Kidney (tissue), 14 donors: ENCODE measurements around the gene ESRRG. TPM values are rescaled to one million over a fixed set of nuclear protein-coding genes. Genes with fewer than 3 reads are reported as not detected.

Experiments used
- DNase-seq, 5 donors: peaks; one replicate each; pipeline ENCODE4 v3.0.0-alpha.2; 2013 to 2020
- FAIRE-seq: peaks from 2 replicates; lab custom pipeline; 2012; peaks lifted over from hg19 to GRCh38; lab: Jason Lieb, UNC
- H3K27ac ChIP-seq, 2 donors: one replicate each; pipeline ENCODE4 v1.7.0; 2013; ENCODE audit warnings: low read depth in 2 of 2, low read length in 2 of 2, inconsistent platforms in 1 of 2
- H3K27me3 ChIP-seq: one replicate; pipeline ENCODE4 v1.7.1; 2013; ENCODE audit warnings: low read length, inconsistent platforms; ENCODE audit not compliant: control insufficient read depth, insufficient read depth
- H3K36me3 ChIP-seq, 3 donors: one replicate each; pipeline versions ENCODE4 v1.7.0 to v1.7.1; 2013; ENCODE audit warnings: low read length in 3 of 3, control low read depth in 1 of 3, inconsistent platforms in 1 of 3; ENCODE audit not compliant: insufficient read depth in 3 of 3, control insufficient read depth in 2 of 3
- H3K4me1 ChIP-seq, 3 donors: one replicate each; pipeline versions ENCODE4 v1.7.0 to v1.7.1; 2013; ENCODE audit warnings: low read length in 3 of 3, inconsistent platforms in 1 of 3, low read depth in 1 of 3; ENCODE audit not compliant: control insufficient read depth in 2 of 3, insufficient read depth in 2 of 3
- H3K4me3 ChIP-seq, 3 donors: one replicate each; pipeline versions ENCODE4 v1.7.0 to v1.8.1; 2013; ENCODE audit warnings: low read length in 3 of 3, control low read depth in 1 of 3, inconsistent platforms in 1 of 3
- H3K9ac ChIP-seq, 3 donors: one replicate each; pipeline versions ENCODE4 v1.7.0 to v1.7.1; 2013; ENCODE audit warnings: low read length in 3 of 3, control low read depth in 1 of 3, inconsistent platforms in 1 of 3
- H3K9me3 ChIP-seq, 3 donors: one replicate each; pipeline versions ENCODE4 v1.7.0 to v1.7.1; 2013; ENCODE audit warnings: low read length in 3 of 3, control low read depth in 1 of 3, inconsistent platforms in 1 of 3; ENCODE audit not compliant: control insufficient read depth in 2 of 3, insufficient read depth in 1 of 3
- CTCF ChIP-seq: IDR thresholded peaks from 3 replicates; pipeline ENCODE4 v1.5.1; 2012; ENCODE audit warnings: mild to moderate bottlenecking, moderate library complexity, borderline replicate concordance; ENCODE audit not compliant: insufficient read depth; ENCODE audit errors: extremely low read depth
- intact Hi-C: fragments of 100-400 bp; cut with DNase I; formaldehyde crosslinking; loops from one replicate; pipeline ENCODE4 v1.11.1; 2022
- polyA plus RNA-seq: library from polyadenylated mRNA; stranded (reverse); fragments of 350-450 nt; fragmentation: Illumina TruSeq; extraction: RNeasy Lipid Tissue Mini Kit (QIAGEN cat#74804); gene quantifications from one replicate; pipeline ENCODE4 v1.2.3, GENCODE V29; 2014; ENCODE audit warnings: low read depth, low replicate concordance; ENCODE audit not compliant: insufficient read depth
- total RNA-seq: library from RNA; stranded (reverse); fragmentation: NEBNext Ultra II Directional; extraction: Animal tissue kit (Norgen Biotek cat#: 25700); gene quantifications from one replicate; pipeline ENCODE4 v1.2.1, GENCODE V29; 2021
- donor health status: control.
- donor health status: control.
- donor health status: control.
- donor health status: control.
- donor health status: control.
- donor health status: DM: yes; HTN: yes; CAD: no.
- donor health status: Normal renal cell carcinoma (clear cell type).

The ESRRG gene
- total and polyA plus RNA-seq, 2 donors from 2014 or later, result 11.9 to 25.3 TPM

DNA sequence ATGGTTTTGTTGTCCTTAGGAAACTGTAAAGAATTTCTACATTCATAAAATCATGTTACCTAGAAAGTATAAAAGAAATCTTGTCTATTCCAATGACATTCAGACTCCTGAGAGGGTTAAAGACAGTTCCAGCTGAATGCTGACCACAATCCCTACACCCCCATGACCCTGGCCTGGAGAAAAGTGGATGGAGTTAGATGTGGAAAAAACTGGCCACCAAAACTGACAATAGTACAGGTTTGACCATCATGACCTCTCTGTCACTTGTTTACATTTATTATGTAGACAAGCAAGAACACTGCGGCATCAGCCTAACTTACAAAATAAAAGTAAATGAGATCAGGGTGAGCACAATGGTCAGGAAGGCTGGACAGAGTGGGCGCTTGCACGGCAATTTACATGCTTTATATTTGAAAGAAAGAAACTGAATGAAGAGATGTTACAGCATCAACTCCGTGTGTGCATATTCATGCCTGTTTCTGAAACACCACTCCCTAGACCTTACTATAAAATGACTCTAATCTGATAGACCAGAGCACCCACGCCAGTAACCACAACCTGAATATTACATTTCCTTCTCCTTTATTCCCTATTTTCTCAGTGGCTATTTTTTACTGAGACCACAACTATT lies 116.0 kb downstream of the ESRRG start:
- no peaks in the 10 kb centered on the region for H3K36me3 ChIP-seq
- H3K4me1 ChIP-seq, result no peaks in the 10 kb centered on the region
- no peak overlapping the region for H3K4me3 ChIP-seq
- H3K9me3 ChIP-seq, result no peaks in the 10 kb centered on the region
- FAIRE-seq (no peak), DNase-seq (no peak)
- no peak for TF ChIP-seq CTCF
- intact Hi-C loops, result no loop called here
- no peak overlapping the region for H3K9ac ChIP-seq
- no peaks in the 10 kb centered on the region for H3K27me3 ChIP-seq
- H3K27ac ChIP-seq, result no peak overlapping the region

GRCh38 chr1:216606047-216606637 lies 117.1 kb downstream of the ESRRG start:
- no peak for TF ChIP-seq CTCF

GRCh38 chr1:216604771-216605170 lies 118.5 kb downstream of the ESRRG start:
- intact Hi-C loops, result no loop called here
- no peak for TF ChIP-seq CTCF
- FAIRE-seq (no peak), DNase-seq (no peak)
- no peaks in the 10 kb centered on the region for H3K27me3 ChIP-seq
- no peaks in the 10 kb centered on the region for H3K36me3 ChIP-seq
- no peaks in the 10 kb centered on the region for H3K4me1 ChIP-seq
- H3K27ac ChIP-seq, result no peak overlapping the region
- H3K9ac ChIP-seq, result no peak overlapping the region
- no peaks in the 10 kb centered on the region for H3K9me3 ChIP-seq
- H3K4me3 ChIP-seq, result no peak overlapping the region

More at GRCh38 chr1:216606047-216606637, 117.1 kb downstream of the ESRRG start:
- intact Hi-C loops, result no loop called here
- Histone ChIP-seq H3K4me1 (no peaks in the 10 kb centered on the region), H3K9ac (no peak overlapping the region), H3K36me3 (no peaks in the 10 kb centered on the region), H3K27me3 (no peaks in the 10 kb centered on the region), H3K4me3 (no peak overlapping the region), H3K9me3 (no peaks in the 10 kb centered on the region), H3K27ac (no peak overlapping the region)
- DNase-seq (no peak), FAIRE-seq (no peak)
